Measurements from ENCODE around the gene DCANP1. TPM values are rescaled to one million over a fixed set of nuclear protein-coding genes. Genes with fewer than 3 reads are reported as not detected.

Gene DCANP1
- total and polyA plus RNA-seq, 11 donors = 0.11 TPM; not detected in 10

- WGBS, 4 donors = 83 to 87% (median 85%) methylated on average over 24 of the region's 24 CpGs
- no peak for ATAC-seq
- no peak overlapping the region for H3K4me3 ChIP-seq
- TF ChIP-seq CTCF (IDR thresholded peaks at IDR 0.05) (no peak), POLR2A (IDR thresholded peaks at IDR 0.05) (no peak)
- H3K9me3 ChIP-seq = no peaks in the 10 kb centered on the region
- peaks cover 0 to 54% (median 16%) of the 10 kb centered on the region in 12 donors for H3K4me1 ChIP-seq
- no peak for DNase-seq
- H3K27ac ChIP-seq = peak overlapping the region in 1 of 12 donors; percentile 87
- H3K36me3 ChIP-seq = no peaks in the 10 kb centered on the region
- H3K27me3 ChIP-seq = no peaks in the 10 kb centered on the region
- intact Hi-C loops (cut with DNase I) = no loop called here
Measured at GRCh38 chr5:135434591-135435466, 12.3 kb downstream of the DCANP1 start.

- intact Hi-C loops (cut with DNase I) = no loop called here
- peaks cover 0 to 56% (median 19%) of the 10 kb centered on the region in 12 donors for H3K4me1 ChIP-seq
- TF ChIP-seq CTCF (IDR thresholded peaks at IDR 0.05) = no peak
- TF ChIP-seq POLR2A (IDR thresholded peaks at IDR 0.05) = no peak
- H3K9me3 ChIP-seq = peaks cover 0 to 3% (median 0%) of the 10 kb centered on the region in 12 donors
- peak; percentile 21 to 45 (median 30) for ATAC-seq
- 46 to 52% (median 48%) methylated on average over 10 to 12 of the region's 12 CpGs for WGBS, 4 donors
- peak overlapping the region in 5 of 12 donors; percentile 10 to 87 (median 47) for H3K27ac ChIP-seq
- H3K36me3 ChIP-seq = no peaks in the 10 kb centered on the region
- H3K27me3 ChIP-seq = no peaks in the 10 kb centered on the region
- no peak for DNase-seq
- H3K4me3 ChIP-seq = no peak overlapping the region
Measured at GRCh38 chr5:135433681-135434426, 13.3 kb downstream of the DCANP1 start.

GRCh38 chr5:135432113-135432512 is 15.0 kb downstream of the DCANP1 start:
- H3K27ac ChIP-seq = no peak overlapping the region
- intact Hi-C loops (cut with DNase I) = no loop called here
- 79 to 84% (median 81%) methylated on average over 4 of the region's 4 CpGs for WGBS, 4 donors
- peaks cover 0 to 12% (median 0%) of the 10 kb centered on the region in 12 donors for H3K9me3 ChIP-seq
- H3K27me3 ChIP-seq = no peaks in the 10 kb centered on the region
- TF ChIP-seq POLR2A (IDR thresholded peaks at IDR 0.05) (no peak), CTCF (IDR thresholded peaks at IDR 0.05) (no peak)
- DNase-seq = no peak
- no peaks in the 10 kb centered on the region for H3K36me3 ChIP-seq
- no peak overlapping the region for H3K4me3 ChIP-seq
- no peak for ATAC-seq
- H3K4me1 ChIP-seq = peaks cover 0 to 41% (median 15%) of the 10 kb centered on the region in 12 donors

GRCh38 chr5:135430135-135430437 is 17.1 kb downstream of the DCANP1 start:
- H3K4me3 ChIP-seq = no peak overlapping the region
- no peak for TF ChIP-seq POLR2A (IDR thresholded peaks at IDR 0.05)
- no peak for TF ChIP-seq CTCF (IDR thresholded peaks at IDR 0.05)
- ATAC-seq (no peak), DNase-seq (no peak)
- H3K4me1 ChIP-seq = peaks cover 0 to 47% (median 15%) of the 10 kb centered on the region in 12 donors
- no peaks in the 10 kb centered on the region for H3K36me3 ChIP-seq
- WGBS, 4 donors = 67 to 89% (median 83%) methylated on average over 7 of the region's 7 CpGs
- peaks cover 0 to 12% (median 0%) of the 10 kb centered on the region in 12 donors for H3K9me3 ChIP-seq
- intact Hi-C loops (cut with DNase I) = no loop called here
- H3K27me3 ChIP-seq = no peaks in the 10 kb centered on the region
- H3K27ac ChIP-seq = peak overlapping the region in 2 of 12 donors; percentile 43 to 53

Data from heart left ventricle (tissue), 16 donors.